Fibroblast of mammary gland (primary cell): ENCODE results near the gene TICRR.

Experiments
- DNase-seq: peaks from one replicate; pipeline ENCODE4 v3.0.0-alpha.2; 2010; ENCODE audit warnings: low read depth
- H3K4me3 ChIP-seq: 2 replicates; pipeline ENCODE4 v1.5.1; 2011; ENCODE audit warnings: low read depth, mild to moderate bottlenecking, low read length, moderate library complexity; ENCODE audit not compliant: control insufficient read depth
- TF ChIP-seq, protein P1 (sequence below): conservative IDR thresholded peaks from 2 replicates; pipeline ENCODE4 v1.5.1; 2011; ENCODE audit warnings: low read depth, low read length, inconsistent platforms; ENCODE audit not compliant: control insufficient read depth, insufficient read depth

The TICRR gene

DNA sequence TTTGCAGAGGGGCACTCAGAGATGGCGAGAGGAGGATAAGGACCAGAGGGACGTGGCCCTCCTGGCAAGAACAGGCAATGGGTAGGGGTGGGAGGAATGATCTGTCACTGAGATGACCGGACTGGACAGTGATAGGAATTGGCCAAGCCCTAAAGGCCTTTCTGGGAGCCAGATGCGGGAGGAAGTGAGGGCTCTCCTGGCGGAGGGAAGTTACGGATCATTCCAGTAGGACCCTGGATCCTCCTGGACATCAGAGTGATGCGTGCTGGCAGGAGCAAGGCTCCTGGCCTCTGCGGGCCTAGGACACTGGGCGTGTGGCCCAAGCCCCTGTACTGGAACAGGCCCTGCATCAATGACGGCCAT, 56.6 kb downstream of the TICRR start:
- TF ChIP-seq, protein P1, sequence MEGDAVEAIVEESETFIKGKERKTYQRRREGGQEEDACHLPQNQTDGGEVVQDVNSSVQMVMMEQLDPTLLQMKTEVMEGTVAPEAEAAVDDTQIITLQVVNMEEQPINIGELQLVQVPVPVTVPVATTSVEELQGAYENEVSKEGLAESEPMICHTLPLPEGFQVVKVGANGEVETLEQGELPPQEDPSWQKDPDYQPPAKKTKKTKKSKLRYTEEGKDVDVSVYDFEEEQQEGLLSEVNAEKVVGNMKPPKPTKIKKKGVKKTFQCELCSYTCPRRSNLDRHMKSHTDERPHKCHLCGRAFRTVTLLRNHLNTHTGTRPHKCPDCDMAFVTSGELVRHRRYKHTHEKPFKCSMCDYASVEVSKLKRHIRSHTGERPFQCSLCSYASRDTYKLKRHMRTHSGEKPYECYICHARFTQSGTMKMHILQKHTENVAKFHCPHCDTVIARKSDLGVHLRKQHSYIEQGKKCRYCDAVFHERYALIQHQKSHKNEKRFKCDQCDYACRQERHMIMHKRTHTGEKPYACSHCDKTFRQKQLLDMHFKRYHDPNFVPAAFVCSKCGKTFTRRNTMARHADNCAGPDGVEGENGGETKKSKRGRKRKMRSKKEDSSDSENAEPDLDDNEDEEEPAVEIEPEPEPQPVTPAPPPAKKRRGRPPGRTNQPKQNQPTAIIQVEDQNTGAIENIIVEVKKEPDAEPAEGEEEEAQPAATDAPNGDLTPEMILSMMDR: no peak
- no peak for DNase-seq

DNA sequence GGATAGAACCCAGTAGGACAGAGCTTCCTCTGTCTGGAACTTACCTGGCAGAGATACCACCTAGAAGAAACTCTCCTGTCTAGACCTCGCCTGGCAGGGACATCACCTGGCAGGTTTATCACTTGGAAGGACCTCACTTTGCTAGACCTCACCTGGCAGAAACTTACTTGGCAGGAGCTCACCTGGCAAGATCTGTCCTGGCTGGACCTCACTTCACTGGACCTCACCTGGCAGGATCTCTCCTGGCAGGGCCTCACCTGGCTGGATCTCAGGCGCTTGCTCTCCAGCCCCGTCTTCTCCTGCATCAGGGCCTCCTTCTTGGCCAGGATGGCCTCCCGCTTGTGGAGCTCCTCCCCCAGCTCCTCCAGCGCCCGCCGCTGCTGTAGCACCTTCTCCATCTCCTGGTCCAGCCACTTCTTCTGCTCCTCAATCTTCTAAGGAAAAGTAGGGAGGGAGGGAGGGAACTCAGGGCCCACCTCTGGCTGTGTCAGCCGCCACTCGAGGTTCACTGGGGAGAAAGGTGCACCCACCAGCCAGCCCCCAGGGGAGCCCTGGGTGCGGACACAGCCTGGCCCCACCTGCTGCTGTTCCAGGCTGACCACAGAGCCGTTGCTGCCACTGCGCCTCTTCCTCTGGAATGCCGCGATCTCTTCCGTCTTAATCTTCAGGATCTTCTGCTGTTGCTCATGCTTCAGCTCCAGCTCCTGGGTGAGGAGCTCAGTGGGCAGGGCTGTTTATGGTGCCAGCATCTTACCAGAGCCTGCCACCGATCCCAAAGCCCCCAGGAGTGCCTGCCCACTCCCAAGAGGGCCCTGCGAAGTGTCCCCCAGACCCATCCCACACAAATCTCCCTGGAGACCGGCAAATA, 57.5 kb downstream of the TICRR start:
- TF ChIP-seq, protein P1: no peak
- no peak for DNase-seq
- H3K4me3 ChIP-seq: no peak overlapping the region

More for the DNA sequence above, 56.6 kb downstream of the TICRR start:
- H3K4me3 ChIP-seq: no peak overlapping the region

DNA sequence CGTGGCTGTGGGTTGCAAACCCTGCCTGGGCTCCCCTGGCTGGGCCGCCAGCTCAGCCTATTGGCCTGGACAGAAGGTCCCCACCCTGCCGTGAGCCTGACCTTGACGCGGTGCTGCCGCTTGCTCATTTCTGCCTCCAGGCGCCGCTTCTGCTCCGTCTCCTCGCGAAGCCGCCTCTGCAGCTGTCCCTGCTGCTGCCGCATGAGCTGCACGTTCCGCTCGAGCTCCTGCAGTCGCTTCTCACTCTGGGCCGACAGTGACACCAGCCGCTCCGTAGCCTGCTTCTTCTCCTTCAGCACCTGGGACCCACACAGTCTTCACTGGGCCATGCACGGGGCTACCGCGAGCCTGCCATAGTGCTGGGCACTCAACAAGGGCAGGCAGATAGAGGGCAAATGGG, 58.3 kb downstream of the TICRR start:
- DNase-seq: no peak
- TF ChIP-seq, protein P1: no peak
- H3K4me3 ChIP-seq: no peak overlapping the region

DNA sequence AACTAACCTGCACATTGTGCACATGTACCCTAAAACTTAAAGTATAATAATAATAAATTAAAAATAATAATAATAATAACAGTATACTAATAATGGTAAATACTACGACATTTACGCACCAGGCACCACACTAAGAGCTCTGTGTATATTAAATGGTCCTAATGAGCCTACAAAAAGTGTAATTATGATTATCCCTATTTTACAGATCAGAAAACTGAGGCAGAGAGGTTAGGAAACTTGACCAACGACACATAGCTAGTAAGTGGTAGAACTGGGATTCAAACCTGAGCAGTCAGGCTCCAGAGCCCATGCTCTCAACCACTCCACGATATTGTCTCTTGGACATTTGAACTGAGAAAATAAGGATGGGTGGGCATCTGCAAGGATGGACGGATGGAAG, 65.0 kb downstream of the TICRR start:
- TF ChIP-seq, protein P1: no peak
- no peak overlapping the region for H3K4me3 ChIP-seq
- DNase-seq: no peak

DNA sequence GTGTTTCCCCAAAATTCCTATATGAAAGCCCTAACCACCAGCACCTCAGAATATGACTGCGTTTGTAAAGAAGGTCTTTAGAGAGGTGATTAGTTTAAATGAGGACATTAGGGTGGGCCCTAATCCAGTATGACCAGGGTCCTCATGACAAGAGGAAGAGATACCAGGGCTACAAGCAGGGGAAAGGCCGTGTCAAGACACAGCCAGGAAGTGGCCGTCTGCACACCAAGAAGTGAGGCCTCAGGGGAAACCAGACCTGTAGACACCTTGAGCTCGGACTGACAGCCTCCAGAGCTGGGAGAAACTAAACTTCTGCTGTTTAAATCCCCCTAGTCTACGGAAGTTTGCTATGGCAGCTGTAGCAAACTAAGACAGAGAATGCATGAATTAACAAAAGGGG, 65.8 kb downstream of the TICRR start:
- TF ChIP-seq, protein P1: no peak
- no peak for DNase-seq
- H3K4me3 ChIP-seq: no peak overlapping the region

DNA sequence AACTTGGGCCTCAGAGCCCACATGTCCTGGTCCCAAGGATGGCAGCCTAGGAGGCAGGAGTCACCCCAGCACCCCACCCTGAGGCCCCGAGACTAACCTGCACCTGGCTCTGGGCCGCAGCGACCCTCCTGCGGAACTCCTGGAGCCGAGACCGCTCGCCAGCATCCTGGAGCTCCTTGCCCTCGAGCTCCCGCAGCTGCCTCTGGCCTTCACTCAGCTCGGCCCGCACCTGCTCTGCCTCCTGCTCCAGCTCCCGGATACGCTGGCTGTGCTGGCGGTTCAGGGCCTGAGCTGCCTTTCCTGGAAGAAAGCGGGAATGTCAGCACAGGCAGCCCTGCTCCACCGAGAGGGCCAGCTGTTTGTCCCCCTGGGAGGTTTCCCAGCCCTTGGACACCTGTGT, 66.8 kb downstream of the TICRR start:
- no peak for DNase-seq
- no peak overlapping the region for H3K4me3 ChIP-seq
- TF ChIP-seq, protein P1: no peak
